HG03135 (cell line): ENCODE measurements around the gene LSM11.
"Not testable (repeated sequence)": the region's sequence is repeated elsewhere in the genome, so short reads cannot be mapped to it uniquely, and the experiment has no call there.

Experiments used
- ATAC-seq: cut with Tn5 transposase; IDR thresholded peaks from one replicate; pipeline ENCODE4 v1.9.1; 2021; ENCODE audit warnings: mild to moderate bottlenecking, moderate library complexity; ENCODE audit not compliant: unreplicated experiment

LSM11 gene

DNA sequence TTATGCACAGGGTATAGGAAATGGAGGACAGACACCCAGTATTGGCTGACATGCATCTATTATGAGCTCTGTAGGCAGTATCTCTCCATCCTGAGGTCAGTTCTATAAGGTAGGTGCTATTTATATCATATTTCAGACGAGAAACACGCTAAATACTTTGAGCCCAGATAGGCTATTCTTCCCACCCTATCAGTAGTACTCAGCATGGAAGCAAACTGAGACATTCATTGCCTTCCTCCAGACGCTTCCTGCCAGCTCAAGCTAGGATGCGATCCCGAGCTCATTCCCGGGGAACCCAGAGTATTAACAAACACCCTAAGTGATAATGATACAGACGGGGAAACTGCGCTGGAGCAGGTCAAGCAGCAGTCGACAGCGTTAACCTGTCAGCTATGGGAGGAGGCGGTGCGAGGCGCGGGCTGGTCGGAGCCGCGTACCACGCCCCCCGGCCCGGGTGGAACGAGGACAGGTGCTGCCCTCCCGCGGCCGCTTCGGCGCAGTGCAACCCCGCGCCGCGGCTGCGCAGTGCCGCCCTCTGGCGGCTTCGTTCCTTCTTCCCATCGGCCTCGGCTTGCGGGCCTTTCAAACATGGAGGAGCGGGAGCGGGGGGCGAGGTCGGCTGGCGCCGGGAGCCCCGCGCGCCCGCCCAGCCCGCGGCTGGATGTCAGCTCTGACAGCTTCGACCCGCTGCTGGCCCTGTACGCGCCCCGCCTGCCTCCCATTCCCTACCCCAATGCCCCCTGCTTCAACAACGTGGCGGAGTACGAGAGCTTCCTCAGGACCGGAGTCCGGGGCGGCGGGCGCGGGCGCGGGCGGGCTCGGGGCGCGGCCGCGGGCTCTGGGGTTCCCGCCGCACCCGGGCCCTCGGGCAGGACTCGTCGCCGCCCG lies at the start of gene LSM11:
Gene LSM11 (plus strand): TSS at position 550 of the 888 bp plus-strand sequence. CDS start 39 bp downstream, at position 589.
- ATAC-seq: peak; percentile 86

DNA sequence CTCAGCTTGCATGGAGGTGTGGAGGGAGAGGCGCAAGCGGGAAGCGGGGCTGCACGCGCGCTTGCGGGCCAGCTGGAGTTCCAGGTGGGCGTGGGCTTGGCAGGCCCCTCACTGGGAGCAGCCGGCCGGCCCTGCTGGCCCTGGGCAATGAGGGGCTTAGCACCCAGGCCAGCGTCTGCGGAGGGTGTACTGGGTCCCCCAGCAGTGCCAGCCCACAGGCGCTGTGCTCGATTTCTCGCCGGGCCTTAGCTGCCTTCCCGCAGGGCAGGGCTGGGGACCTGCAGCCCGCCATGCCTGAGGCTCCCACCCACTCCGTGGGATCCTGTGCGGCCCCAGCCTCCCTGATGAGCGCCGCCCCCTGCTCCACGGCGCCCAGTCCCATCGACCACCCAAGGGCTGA lies 49.7 kb upstream of the LSM11 start:
- ATAC-seq: not testable (repeated sequence)

DNA sequence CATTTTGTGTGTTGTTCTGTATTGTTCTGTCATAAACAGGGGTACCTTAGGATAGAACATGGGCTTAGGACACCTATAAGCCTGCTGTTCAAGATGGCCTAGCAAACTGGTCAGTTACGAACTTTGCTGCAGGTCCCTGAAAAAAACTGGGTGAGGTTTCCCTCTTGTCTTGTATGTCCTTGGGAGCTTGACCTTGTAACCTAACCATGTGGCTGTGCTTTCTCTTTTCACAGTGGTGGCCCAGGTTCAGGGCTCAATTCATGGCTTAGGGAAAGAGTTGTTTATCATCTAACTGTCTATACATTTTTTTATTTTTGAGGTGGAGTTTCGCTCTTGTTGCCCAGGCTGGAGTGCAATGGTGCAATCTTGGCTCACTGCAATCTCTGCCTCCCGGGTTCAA lies 47.4 kb upstream of the LSM11 start:
- not testable (repeated sequence) for ATAC-seq

GRCh38 chr5:157698674-157699073 lies 44.8 kb upstream of the LSM11 start:
- ATAC-seq: not testable (repeated sequence)

DNA sequence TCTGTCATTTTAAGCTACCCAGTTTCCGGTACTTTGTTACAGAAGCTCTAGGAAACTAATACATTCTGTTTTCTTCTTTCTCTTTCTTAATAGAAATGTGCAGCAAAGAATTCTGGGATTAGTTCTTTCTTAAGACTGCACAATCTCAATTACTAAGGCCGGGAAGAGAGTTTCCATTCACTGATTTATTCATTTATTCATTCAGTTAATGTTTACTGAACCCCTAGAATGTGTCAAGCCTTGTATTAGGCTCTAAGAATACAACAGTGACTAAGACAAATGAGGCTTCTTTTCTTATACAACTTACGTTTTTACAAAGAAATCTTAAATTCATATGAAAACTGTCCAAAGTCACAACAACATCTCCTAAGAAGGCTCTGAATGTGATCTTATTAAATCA lies 39.8 kb upstream of the LSM11 start:
- no peak for ATAC-seq

DNA sequence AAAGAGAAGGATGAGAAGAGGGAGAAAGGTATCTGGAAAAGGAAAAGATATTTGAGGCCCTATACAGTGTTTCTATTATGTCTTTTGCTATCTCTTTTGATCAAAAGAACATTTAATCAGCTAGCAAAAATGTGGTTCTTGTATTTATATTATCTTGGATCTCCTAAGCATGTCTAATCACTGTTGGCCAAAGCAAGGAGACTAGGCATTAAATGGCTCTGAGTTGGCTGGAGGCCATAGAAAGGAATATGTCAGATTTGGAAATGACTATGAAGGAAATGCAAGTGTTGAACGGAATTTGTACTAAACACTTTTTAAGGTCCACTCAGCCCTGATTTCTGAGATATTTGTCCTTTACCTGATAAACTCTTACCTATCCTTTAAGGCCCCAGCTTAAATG lies 34.6 kb upstream of the LSM11 start:
- no peak for ATAC-seq

DNA sequence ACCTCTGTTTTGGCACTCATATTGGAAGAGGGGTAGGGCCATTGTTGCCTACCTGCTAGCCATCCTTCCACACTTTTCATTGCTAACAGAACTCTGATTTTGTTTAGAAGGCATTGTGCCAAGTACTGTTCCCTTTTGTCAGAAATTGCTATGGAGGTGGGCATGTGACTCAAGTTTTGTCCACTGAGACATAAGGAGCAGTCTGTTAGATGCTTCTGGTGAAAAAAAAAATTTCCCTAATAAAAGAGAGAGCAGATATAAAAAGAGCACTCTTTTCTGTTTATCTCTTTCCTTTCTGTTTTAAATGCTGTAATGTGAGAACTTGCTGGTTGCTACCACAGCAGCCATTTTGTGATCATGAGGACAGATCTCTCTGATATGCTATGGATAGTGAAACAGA lies 34.2 kb upstream of the LSM11 start:
- ATAC-seq: no peak

GRCh38 chr5:157710431-157710830 lies 33.1 kb upstream of the LSM11 start:
- ATAC-seq: no peak

DNA sequence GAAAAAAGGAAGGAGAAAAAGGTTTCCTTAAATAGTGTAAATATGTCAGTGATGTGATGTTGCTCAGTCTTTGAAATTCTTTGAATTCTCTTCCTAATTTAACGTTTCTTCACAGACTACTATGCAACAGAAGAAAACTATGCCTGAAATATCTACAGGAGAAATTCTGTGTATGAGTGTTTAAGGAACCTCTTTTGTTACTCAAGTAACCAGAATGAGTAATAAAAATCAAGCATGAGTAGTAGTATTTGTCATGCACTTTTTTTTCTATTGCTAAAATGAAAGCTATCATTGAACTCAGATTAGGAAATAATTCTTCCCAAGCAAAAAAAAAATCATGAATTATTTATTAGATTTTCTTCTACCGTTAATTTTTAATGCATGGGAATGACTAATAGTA lies 32.6 kb upstream of the LSM11 start:
- no peak for ATAC-seq

- ATAC-seq: no peak
Observed at GRCh38 chr5:157713830-157714595, 29.5 kb upstream of the LSM11 start.

- no peak for ATAC-seq
Observed at GRCh38 chr5:157714596-157714864, 29.0 kb upstream of the LSM11 start.

GRCh38 chr5:157718519-157718918 lies 25.0 kb upstream of the LSM11 start:
- ATAC-seq: no peak

DNA sequence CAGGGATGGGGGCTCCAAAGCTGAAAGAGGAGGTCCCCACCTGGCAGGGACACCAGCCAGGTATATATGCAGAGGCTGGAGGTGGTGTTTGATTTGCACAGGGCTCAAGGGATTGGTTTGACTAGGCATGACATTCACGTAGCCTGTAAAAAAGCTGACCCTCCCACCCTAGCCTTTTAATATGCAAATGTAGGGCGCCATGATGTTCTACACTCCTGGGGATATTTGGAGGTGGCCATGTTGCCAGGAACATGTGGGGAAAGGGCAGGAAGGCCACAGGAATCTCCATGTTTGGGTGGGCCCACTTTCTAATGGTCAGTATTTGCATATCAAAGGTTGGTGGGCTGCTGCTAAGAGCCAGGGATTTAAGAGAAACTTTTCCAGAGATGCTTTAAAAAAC lies 24.3 kb upstream of the LSM11 start:
- ATAC-seq: no peak

- ATAC-seq: no peak
Observed at GRCh38 chr5:157721159-157721558, 22.4 kb upstream of the LSM11 start.

- not testable (repeated sequence) for ATAC-seq
Observed at GRCh38 chr5:157722895-157723294, 20.6 kb upstream of the LSM11 start.

DNA sequence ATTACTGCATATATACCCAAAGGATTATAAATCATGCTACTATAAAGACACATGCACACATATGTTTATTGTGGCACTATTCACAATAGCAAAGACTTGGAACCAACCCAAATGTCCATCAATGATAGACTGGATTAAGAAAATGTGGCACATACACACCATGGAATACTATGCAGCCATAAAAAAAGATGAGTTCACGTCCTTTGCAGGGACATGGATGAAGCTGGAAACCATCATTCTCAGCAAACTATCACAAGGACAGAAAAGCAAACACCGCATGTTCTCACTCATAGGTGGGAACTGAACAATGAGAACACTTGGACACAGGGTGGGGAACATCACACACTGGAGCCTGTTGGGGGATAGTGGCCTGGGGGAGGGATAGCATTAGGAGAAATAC lies 16.9 kb upstream of the LSM11 start:
- ATAC-seq: not testable (repeated sequence)

GRCh38 chr5:157727858-157728257 lies 15.7 kb upstream of the LSM11 start:
- not testable (repeated sequence) for ATAC-seq

GRCh38 chr5:157729858-157730257 lies 13.7 kb upstream of the LSM11 start:
- ATAC-seq: peak; percentile 60

- ATAC-seq: no peak
Observed at GRCh38 chr5:157730900-157731271, 12.6 kb upstream of the LSM11 start.

DNA sequence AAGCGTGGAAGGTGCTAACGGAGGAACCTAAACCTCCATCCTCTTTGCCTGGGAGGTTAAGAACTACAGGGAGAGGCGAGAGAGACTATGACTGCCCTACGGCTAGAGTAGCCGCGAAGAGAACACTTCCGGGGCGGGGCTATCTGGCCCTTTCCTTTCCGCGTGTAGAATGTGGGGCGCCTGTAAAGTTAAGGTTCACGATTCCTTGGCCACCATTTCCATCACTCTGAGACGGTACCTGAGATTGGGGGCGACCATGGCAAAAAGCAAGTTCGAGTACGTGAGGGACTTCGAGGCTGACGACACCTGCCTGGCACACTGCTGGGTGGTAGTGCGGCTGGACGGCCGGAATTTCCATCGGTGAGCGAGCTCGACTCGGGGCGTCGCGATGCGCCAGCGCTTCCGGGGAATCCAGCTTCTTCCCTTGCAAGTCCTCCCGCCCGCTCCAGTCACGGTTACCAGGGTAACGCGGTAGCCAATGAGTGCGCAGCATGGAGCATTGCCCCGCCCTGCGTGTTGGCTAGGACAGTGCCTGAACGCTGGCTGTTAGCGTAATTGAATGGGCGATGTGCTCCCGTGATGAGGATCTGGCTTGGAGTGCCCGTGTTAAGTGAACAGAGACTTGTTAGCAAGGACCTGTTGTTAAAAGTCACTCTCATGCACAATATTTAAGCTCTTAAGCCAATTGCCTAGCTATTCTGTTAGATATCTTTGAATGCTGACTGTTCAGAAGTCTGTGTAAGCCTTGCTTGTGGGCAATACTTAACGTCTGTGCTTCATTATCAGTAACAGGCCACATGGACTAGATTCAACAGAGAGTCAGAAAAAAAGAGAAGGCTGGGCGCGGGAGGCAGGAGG lies 12.0 kb upstream of the LSM11 start, which contains the start of gene THG1L:
Gene THG1L (plus strand): TSS at position 149 of the 858 bp plus-strand sequence. CDS start 21 bp downstream, at position 170.
- peak; percentile 96 for ATAC-seq

- ATAC-seq: no peak
Observed at GRCh38 chr5:157732130-157732514, 11.4 kb upstream of the LSM11 start.
